Measurements from ENCODE around the gene CLRN3. TPM values are rescaled to one million over a fixed set of nuclear protein-coding genes. Genes with fewer than 3 reads are reported as not detected.

The CLRN3 gene
- total RNA-seq, 2 experiments from 2014 or later = not detected

DNA sequence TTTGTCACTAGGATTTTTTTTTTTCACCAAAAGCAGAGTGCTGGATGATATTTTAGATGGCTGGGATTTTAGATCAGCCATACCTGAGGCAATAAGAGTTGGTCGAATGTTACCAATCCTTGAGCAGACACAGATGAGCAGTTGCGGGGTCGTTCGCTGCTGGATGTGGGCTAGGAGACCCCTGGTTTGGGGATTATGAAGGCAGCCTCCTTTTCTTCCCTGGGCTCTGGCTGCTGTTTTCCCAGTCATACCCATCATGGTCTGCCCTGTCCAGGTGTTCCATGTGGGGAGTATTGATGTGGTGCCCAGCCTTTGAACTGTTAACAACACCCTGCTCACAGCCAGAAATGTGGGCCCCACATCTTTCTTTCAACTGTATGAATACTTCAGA is 19.1 kb upstream of the CLRN3 start:
- DNase-seq (no peak), ATAC-seq (no peak)
- CTCF ChIA-PET = interaction anchor here (1.0 to 1.8 kb wide), 2 partner anchors 98 to 157 kb away, joined by 3 to 6 read pairs; no protein-coding TSS in a partner anchor
- Mint-ChIP-seq H3K27ac (no peak overlapping the region), H3K27me3 (peaks cover 17% of the 10 kb centered on the region), H3K4me3 (no peak overlapping the region), H3K4me1 (no peaks in the 10 kb centered on the region), H3K36me3 (no peaks in the 10 kb centered on the region), H3K9me3 (ENCODE audit: low read depth) (no peaks in the 10 kb centered on the region)

DNA sequence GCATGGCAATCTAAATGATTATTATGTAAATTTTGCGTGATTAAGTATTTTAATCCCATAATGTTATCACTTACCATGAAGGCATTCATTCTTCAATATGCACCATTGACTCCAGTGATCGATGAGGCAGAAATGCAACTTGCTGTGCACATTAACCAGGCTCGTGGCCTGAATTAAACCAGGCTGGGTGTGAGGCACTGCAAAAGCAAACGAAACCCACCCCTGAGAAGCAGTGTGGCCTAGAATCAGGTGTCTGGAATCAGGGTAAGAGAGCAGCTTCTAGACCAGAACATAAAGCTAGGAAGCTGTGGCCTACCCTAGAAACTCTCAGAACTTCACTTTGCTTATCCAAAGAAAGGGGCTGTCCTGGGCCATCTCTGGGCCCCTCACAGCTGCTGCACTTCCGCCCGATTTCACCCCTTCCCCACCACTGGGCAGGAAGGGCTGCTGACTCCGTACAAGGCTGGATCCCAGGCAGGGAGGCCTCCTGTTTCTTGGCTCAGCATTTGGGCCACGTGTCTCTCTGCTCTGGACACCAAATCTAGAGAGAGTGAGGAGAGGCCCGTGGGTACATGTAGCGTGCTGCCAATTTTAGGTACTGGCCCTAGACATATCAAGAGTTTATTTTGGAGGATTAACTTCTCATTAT is 18.6 kb upstream of the CLRN3 start:
- H3K9me3 Mint-ChIP-seq (ENCODE audit: low read depth) = no peaks in the 10 kb centered on the region
- H3K4me1 Mint-ChIP-seq = no peaks in the 10 kb centered on the region
- no peaks in the 10 kb centered on the region for H3K36me3 Mint-ChIP-seq
- no peak for ATAC-seq
- H3K27ac Mint-ChIP-seq = no peak overlapping the region
- no peak for DNase-seq
- H3K27me3 Mint-ChIP-seq = peaks cover 22% of the 10 kb centered on the region
- CTCF ChIA-PET = no interaction called here
- no peak overlapping the region for H3K4me3 Mint-ChIP-seq

DNA sequence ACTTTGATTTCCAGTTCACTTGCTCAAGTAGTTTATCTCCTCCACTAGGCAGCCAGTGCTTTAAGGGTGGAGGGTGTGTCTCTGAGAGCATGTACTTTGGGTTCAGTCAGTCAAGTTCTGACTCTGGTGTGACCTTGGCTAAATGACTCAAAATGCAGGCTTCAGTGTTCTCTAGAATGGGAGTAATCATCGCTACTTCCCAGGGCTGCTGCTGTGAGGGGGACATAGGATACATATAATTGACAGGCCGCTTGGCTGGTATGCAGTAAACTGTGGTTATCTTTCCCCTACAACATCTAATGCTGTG is 17.7 kb upstream of the CLRN3 start:
- Mint-ChIP-seq H3K4me1 (no peaks in the 10 kb centered on the region), H3K27ac (no peak overlapping the region), H3K27me3 (peaks cover 29% of the 10 kb centered on the region), H3K4me3 (no peak overlapping the region), H3K9me3 (ENCODE audit: low read depth) (no peaks in the 10 kb centered on the region), H3K36me3 (no peaks in the 10 kb centered on the region)
- CTCF ChIA-PET = interaction anchor here (1.0 kb wide), 1 partner anchor 101 kb away, joined by 5 read pairs; no protein-coding TSS in a partner anchor
- ATAC-seq = no peak
- DNase-seq = no peak

DNA sequence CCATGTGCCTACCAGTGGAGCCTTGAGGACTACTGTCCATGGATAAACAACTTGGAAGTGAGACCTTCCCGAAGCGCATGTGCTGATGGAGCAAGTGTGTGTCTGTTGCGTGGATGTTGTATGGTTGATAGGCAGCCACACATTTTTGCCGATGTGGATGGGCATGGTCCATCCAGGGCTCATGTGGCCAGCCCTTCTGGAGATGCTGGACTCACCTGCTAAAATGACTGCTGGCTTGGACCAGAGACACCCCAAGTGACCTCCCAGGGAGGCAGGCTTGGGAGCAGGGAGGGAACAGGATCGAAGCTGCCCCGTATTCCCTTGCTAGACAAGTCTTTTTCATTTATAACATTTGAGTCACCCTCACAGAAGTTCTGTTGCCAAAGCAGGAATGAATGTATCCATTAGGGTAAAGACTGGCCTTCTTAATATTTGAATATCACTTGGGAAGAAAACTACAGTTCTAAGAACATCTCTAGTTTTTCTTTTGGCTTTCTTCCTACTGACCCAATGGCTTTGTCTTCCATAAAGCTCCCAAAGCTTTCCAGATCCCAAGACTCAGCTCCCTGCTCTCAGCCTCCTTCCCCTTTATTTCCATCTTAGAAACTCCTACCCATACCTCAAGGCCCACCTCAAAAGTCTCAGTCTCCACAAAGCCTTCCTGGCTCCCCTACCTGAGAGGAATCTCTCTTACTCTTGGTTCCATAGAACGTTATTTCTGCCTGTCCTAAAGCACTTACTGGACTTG is 17.1 kb upstream of the CLRN3 start:
- CTCF ChIA-PET = interaction anchor here (1.0 to 1.2 kb wide), 2 partner anchors 98 to 101 kb away, joined by 3 to 5 read pairs; no protein-coding TSS in a partner anchor
- Mint-ChIP-seq H3K4me3 (no peak overlapping the region), H3K27me3 (peaks cover 33% of the 10 kb centered on the region), H3K4me1 (no peaks in the 10 kb centered on the region), H3K36me3 (no peaks in the 10 kb centered on the region), H3K27ac (no peak overlapping the region), H3K9me3 (ENCODE audit: low read depth) (no peaks in the 10 kb centered on the region)
- ATAC-seq (no peak), DNase-seq (no peak)

DNA sequence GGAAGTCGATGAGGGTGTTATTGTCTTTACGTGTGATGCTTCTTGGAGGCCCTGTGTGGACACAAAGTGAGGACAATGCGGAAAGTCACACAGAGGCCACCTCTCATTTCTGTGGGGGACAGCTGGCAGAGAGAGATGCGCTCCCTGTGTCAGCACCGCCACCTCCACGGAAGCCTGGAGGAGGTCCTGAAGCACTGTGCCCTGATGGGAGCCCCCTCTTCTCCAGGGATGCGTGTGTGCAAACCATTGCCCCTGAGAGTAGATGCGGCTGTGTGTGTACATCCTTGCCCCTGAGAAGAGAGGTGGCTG is 16.2 kb upstream of the CLRN3 start:
- DNase-seq (no peak), ATAC-seq (no peak)
- no peak overlapping the region for H3K4me3 Mint-ChIP-seq
- H3K27me3 Mint-ChIP-seq = peaks cover 40% of the 10 kb centered on the region
- H3K36me3 Mint-ChIP-seq = no peaks in the 10 kb centered on the region
- no peaks in the 10 kb centered on the region for H3K4me1 Mint-ChIP-seq
- H3K27ac Mint-ChIP-seq = no peak overlapping the region
- H3K9me3 Mint-ChIP-seq (ENCODE audit: low read depth) = no peaks in the 10 kb centered on the region
- CTCF ChIA-PET = interaction anchor here (1.2 to 5.3 kb wide), 2 partner anchors 99 to 102 kb away, joined by 3 to 96 read pairs; no protein-coding TSS in a partner anchor

DNA sequence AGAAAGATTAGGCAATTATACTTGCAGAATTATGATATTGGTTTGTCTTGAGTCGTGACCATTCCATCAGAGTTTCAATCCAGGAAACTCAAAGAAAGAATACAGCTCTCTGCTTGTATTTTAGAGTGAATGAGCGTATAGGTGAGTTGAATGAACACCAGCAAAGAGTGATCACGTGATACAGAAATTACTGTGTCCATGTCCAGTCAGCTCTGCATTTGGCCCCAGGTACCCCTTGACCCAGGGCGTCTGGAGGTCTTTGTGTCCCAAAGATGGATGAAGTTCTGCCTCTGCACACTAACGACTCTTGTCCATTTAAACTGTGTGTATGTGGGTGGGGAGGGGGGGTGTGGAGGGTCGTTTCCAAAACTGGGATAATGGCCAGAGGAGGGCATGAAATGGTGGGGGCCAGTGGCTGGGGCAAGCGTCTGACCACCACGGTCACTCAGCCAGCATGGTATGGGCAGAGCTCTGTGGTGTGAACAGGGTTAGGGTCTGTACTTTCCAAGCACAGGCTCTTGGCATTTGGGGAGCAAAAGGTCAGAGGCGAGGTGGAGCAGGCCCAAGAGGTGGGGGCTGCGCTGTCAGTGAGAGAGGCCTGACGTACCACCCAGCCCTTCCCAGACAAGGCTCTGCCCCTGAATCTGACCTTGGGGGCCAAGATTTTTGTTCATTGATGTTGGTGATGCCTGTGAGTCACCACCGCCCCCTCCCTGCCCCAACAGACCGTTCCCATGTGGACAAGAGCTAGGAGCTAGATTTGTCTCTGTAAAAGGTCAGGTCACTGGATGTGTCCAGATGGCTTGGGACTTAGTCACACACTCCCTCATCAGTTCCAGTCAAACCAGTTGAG is 15.6 kb upstream of the CLRN3 start:
- DNase-seq (no peak), ATAC-seq (no peak)
- peaks cover 45% of the 10 kb centered on the region for H3K27me3 Mint-ChIP-seq
- CTCF ChIA-PET = interaction anchor here (1.0 to 5.3 kb wide), 3 partner anchors 9 to 103 kb away, joined by 3 to 96 read pairs (median 4); no protein-coding TSS in a partner anchor
- no peaks in the 10 kb centered on the region for H3K36me3 Mint-ChIP-seq
- H3K4me1 Mint-ChIP-seq = no peaks in the 10 kb centered on the region
- H3K9me3 Mint-ChIP-seq (ENCODE audit: low read depth) = no peaks in the 10 kb centered on the region
- H3K4me3 Mint-ChIP-seq = no peak overlapping the region
- H3K27ac Mint-ChIP-seq = no peak overlapping the region

DNA sequence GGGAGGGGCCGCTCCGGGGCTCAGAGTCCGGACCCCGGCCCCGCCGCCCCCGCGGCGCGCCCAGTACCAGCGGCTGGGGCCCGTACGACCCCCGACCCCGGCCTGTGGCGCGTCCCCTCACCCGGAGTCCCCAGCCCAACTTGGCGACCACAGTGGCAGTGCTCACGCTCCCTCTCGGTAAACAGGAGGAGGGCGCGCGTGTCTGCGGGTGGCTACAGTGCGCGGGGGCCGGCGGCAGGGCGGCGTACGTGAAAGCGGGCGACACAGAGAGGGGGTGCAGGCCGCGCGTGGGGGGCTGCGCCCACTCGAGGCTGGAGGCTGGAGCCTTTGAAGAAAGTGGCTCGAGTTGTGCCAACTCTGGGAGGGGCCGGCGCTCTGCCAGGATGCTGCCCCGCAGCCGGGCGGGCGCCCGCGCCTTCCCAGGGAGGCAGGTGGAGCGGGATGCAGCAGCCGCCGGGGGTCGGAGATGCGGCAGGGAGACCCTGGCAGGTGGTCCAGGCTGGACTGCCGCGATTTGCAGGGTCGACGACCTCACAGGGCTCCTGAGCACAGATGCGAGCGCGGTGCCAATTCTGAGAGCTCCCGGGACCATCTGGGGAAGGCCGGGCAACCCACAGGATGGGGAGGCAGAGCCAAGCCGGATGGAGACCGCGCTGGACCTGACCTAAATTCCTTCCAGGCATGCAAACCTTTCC is 14.8 kb upstream of the CLRN3 start:
- no peak overlapping the region for H3K4me3 Mint-ChIP-seq
- no peaks in the 10 kb centered on the region for H3K9me3 Mint-ChIP-seq (ENCODE audit: low read depth)
- DNase-seq (no peak), ATAC-seq (no peak)
- no peaks in the 10 kb centered on the region for H3K4me1 Mint-ChIP-seq
- H3K27ac Mint-ChIP-seq = no peak overlapping the region
- CTCF ChIA-PET = interaction anchor here (0.6 to 5.3 kb wide), 16 partner anchors 10 to 274 kb away, joined by 3 to 96 read pairs (median 4); no protein-coding TSS in a partner anchor
- H3K27me3 Mint-ChIP-seq = peaks cover 51% of the 10 kb centered on the region
- no peaks in the 10 kb centered on the region for H3K36me3 Mint-ChIP-seq

DNA sequence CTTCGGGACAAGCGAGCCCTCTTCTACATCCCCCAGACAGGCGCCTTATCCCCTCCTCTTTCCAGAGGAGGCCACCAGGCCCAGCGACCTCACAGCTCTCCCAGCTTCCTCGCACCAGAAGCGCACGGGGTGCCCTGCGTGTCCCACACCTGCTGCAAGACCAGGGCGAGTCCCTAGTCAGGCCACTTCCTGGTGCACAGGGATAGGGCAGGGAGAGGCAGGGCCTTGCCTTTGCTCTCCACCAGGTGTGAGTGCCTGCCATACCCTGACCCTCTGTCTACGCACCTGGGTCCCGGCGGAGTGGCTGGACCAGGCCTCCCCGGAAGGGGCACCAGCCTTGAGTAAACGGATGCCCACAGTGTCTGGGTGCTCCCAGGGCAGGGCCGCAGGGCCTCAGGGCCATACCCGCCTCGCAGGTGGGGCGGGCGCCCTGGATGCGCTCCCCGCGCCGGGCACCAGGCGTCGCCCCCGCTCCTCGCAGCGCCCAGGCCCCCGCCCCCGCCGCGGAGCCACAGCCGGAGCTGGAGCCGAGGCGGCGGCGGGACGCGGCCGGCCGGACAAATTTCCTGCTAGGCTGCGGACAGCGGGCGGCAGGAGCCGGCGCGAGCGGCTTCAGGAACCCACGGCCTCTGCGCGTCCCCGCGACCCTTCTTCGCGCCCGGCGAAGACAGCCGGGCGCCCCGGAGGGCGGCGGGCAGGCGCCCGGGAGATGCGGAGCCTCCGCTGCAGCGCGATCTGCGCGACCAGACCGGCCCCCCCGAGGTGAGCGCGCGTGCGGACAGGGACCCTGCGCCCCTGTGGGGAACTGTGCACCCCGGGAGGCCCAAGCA is 14.0 kb upstream of the CLRN3 start, which contains the start of gene PTPRE:
TSS of gene PTPRE (plus strand) at position 556 of the 830 bp plus-strand sequence. CDS start 133,779 bp downstream, outside the sequence.
- Mint-ChIP-seq H3K4me1 (no peaks in the 10 kb centered on the region), H3K27ac (no peak within 1 kb of the TSS), H3K36me3 (no peaks in the 10 kb centered on the region), H3K9me3 (ENCODE audit: low read depth) (no peaks in the 10 kb centered on the region), H3K27me3 (peaks cover 53% of the 10 kb centered on the region), H3K4me3 (no peak within 1 kb of the TSS)
- DNase-seq (peak; percentile 58), ATAC-seq (peak; percentile 97)
- CTCF ChIA-PET = interaction anchor here (0.6 to 5.3 kb wide), 15 partner anchors 13 to 275 kb away, joined by 3 to 96 read pairs (median 4); no protein-coding TSS in a partner anchor

DNA sequence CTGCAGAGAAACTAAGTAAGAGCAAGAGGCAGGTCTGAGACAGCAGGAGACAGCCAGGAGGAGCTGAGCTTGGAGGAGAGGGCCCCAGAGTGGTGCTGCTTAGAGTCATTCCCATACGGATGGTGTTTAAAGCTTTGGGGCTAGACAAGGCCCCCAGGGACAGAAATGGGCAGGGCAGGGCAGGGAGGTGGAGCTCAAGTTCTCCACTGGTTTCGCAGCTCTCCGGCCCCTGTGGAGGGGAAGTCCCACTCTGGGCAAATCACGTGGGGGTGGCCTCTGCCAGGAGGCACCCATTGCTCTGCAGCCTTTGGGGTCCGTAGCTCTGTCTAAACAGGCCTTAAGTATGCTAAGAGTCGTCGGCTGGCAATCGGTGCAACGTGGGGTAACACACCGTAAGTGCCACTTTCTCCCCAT is 13.1 kb upstream of the CLRN3 start:
- H3K27ac Mint-ChIP-seq = no peak overlapping the region
- ATAC-seq (no peak), DNase-seq (no peak)
- H3K4me1 Mint-ChIP-seq = no peaks in the 10 kb centered on the region
- H3K27me3 Mint-ChIP-seq = peaks cover 53% of the 10 kb centered on the region
- no peaks in the 10 kb centered on the region for H3K36me3 Mint-ChIP-seq
- no peak overlapping the region for H3K4me3 Mint-ChIP-seq
- no peaks in the 10 kb centered on the region for H3K9me3 Mint-ChIP-seq (ENCODE audit: low read depth)
- CTCF ChIA-PET = interaction anchor here (1.0 to 5.3 kb wide), 11 partner anchors 12 to 171 kb away, joined by 3 to 96 read pairs (median 5); no protein-coding TSS in a partner anchor

DNA sequence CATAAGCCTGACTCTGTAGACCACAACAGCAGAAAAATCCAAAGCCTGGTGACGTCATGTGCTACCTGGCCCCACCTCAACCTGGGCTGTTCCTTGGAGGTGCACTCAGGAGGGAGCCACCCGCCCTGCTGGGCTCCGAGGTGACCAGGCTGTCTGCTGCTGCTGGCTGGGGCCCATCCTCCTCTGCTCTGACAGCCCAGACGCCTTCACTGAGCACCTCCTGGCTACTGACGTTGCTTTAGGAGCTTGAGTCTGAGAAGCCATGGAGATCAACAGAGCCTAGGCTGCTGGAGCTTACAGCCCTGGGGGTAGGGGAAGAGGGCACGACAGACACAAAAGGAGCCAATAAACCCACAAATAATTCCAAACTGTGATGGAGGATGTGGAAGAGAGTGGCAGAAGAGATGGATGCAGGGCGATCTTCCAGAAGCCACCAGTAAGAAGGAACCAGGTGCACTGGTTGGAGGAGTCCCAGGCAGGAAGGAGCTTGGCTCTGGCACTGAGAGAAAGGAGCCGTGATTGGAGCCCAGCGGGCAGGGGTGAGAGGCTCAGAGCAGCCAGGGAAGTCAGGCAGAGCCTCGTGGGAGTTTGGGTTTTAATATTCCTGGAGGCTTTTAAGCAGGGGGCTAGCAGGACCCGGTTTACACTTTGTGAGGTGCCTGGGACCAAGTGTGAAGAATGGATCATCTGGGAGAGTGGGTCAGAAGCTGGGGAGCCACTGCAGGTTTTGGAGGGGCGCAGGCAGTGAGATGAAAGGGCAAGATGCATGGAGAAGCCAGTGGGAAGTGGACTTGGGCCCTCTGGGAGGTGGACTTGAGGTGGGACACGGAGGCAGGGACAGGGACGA is 12.5 kb upstream of the CLRN3 start:
- H3K9me3 Mint-ChIP-seq (ENCODE audit: low read depth) = no peaks in the 10 kb centered on the region
- H3K27ac Mint-ChIP-seq = no peak overlapping the region
- no peaks in the 10 kb centered on the region for H3K36me3 Mint-ChIP-seq
- peaks cover 2% of the 10 kb centered on the region for H3K4me1 Mint-ChIP-seq
- H3K4me3 Mint-ChIP-seq = no peak overlapping the region
- no peak for DNase-seq
- CTCF ChIA-PET = interaction anchor here (1.0 to 5.3 kb wide), 9 partner anchors 12 to 164 kb away, joined by 3 to 96 read pairs (median 5); no protein-coding TSS in a partner anchor
- H3K27me3 Mint-ChIP-seq = peaks cover 53% of the 10 kb centered on the region
- ATAC-seq = no peak

DNA sequence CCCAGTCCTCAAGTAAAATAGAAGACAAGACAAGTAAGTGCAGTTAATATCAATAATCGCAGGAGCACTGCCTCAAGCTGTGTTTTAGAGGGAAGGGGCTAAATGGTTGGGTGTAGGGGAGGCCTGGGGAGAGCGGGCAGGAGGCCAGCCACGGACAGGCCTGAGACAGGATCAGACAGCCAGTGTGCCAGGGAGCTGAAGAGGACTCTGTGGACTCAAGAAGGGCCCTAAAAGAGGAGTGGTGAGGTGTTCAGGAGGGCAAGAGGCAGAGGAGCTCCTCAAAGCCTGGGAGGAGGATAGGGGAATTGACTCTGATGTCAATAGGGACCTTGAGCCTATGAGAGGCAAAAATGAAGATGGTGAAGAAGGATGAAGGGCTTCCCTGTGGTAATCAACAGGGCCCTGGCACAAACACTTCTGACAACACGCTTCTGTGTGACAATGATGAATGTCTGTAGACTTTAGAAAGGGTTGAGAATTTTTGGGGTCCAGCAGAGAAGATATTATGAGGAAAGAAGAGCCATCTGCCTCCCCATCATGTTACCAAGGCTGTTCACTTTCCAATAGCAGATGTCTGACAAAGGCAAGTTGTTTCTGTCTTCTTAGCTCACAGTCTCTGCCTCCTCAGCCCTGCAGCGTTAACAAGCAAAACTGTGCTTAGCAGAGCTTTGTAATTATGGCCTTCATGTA is 11.7 kb upstream of the CLRN3 start:
- Mint-ChIP-seq H3K27ac (no peak overlapping the region), H3K27me3 (peaks cover 57% of the 10 kb centered on the region), H3K36me3 (no peaks in the 10 kb centered on the region), H3K4me3 (no peak overlapping the region), H3K9me3 (ENCODE audit: low read depth) (no peaks in the 10 kb centered on the region), H3K4me1 (peaks cover 7% of the 10 kb centered on the region)
- no peak for ATAC-seq
- CTCF ChIA-PET = interaction anchor here (0.7 to 5.3 kb wide), 4 partner anchors 13 to 107 kb away, joined by 3 to 96 read pairs (median 4); no protein-coding TSS in a partner anchor
- no peak for DNase-seq

Data from activated CD8-positive, alpha-beta memory T cell treated with anti-CD3 and anti-CD28 coated beads, Interleukin-2, amount 10 ng/mL, durations not matched to agents 7 days and 5 days (primary cell).